Fibroblast of skin of back (primary cell): ENCODE results near the gene RIOK3.
"Not testable (repeated sequence)": the region's sequence is repeated elsewhere in the genome, so short reads cannot be mapped to it uniquely, and the experiment has no call there.

Source experiments
- DNase-seq: peaks from one replicate; pipeline ENCODE4 v3.0.0-alpha.2; 2013

The RIOK3 gene

GRCh38 chr18:23498877-23499276 is 45.8 kb downstream of the RIOK3 start:
- peak; percentile 74 for DNase-seq

DNA sequence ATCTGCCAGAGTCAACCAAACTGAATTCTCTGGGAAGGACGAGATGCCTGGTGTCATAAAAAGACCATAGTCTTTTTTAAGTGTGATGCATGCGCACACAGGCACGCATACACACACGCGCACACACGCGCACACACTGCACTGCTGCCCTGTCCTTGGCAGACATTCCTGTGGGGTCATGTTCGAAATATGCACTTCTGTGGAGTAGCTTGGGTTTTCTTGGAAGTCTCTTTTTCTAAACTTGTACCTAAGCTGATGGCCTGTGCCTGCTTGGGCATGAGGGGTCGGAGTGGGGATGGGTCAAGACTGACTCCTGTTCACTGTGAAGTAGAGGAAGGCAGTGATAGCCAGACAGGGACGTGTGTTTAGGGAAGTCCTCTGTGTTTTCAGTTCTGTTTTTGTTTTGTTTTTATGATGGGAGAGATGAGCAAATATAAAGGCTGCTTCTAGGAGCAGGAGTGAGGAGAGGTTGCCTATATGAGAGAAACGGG is 46.2 kb downstream of the RIOK3 start:
- peak; percentile 61 for DNase-seq

DNA sequence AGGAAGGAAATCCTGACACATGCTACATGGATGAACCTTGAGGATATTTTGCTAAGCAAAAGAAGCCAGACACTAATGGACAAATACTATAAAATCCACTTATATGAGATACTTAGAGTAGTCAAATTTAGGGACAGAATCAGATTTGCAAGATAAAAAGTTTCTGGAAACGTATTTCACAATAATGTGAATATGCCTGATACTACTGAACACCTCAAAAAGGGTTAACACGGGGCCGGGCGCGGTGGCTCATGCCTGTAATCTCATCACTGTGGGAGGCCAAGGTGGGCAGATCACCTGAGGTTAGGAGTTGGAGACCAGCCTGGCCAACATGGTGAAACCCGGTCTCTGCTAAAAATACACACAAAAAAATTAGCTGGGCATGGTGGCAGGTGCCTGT is 48.5 kb downstream of the RIOK3 start:
- DNase-seq, result no peak

GRCh38 chr18:23502516-23503037 is 49.5 kb downstream of the RIOK3 start:
- no peak for DNase-seq

DNA sequence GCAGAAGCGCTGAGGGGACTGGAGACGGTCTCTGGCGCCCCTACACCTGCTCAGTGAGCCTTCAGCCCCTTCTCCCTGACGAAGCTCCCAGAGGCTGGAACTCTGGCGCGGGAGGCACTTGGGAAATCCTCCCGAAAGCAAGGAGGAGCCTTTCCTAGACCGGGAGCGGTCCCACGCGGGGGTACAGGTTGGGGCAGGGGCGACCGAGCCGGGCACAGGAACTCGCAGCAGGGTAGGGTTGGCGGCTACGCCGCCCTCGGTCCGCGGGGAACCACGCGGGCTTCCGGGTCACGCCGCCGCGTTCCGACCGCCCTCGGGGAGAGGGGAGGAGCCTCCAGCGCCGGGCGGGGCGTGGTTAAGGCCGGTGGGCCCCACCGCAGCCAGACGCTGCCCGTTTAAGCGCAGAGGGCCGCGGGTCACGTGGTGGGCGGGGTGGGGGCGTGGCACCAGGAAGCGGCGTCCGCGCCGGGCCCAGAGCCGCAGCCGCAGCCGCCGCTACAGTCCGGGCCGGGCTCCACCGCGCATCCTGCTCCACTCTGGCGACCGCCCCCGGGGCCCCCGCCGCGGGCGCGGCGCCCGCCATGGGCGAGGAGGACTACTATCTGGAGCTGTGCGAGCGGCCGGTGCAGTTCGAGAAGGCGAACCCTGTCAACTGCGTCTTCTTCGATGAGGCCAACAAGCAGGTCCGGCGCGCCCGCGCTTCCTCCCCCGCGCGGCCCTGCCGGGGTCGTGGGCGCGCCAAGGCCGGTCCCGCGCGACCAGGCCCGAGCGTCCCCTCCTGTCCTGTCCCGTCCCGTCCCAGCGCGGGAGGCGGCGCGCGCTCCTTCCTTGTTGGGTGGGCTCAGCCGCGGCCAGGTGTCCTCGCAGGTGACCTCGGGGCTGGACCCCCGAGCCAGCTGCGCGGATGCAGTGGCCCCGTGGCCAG is 50.2 kb downstream of the RIOK3 start, which contains the start of gene RMC1:
Gene RMC1 (plus strand): TSS at position 474 of the 925 bp plus-strand sequence. CDS start 108 bp downstream, at position 582.
- DNase-seq, result peak; percentile 91

DNA sequence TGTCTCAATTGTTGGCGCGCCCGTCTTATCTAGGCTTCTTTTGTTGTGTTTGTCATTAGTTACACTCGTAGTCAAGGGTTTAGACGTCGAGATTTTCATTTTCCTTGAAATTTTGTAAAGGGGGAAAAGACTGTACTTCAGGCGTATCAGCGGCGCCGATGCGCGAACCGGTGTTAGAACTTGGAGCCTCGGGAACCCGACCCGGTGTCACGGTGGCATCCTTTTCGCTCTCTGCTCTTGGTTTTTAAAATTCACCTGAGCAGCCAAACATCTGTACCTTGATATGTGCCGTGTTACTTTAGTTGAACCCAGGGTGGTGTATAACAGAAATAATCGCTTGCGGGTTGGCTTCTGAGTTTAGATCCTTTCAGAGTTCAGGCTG is 50.9 kb downstream of the RIOK3 start:
- DNase-seq, result no peak

DNA sequence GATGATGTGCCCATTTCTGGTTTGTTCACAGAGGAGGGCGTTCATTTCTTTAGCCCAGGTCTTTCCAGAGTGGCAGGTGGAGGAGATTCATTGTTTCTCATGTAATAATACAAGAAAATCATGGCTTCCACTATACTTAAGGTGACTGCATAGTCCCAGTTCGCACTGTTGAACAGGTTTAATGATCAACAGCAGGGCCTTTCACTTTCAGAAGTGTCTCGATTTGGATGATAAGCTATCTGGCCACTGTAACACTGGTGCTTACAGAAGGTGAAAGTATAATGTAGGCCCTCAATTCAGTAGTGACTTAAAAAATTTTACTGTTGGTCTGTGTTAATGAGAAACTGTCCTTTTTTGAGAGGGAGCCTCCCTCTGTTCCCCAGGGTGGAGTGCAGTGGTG is 51.6 kb downstream of the RIOK3 start:
- DNase-seq, result no peak

GRCh38 chr18:23506393-23506792 is 53.3 kb downstream of the RIOK3 start:
- no peak for DNase-seq

DNA sequence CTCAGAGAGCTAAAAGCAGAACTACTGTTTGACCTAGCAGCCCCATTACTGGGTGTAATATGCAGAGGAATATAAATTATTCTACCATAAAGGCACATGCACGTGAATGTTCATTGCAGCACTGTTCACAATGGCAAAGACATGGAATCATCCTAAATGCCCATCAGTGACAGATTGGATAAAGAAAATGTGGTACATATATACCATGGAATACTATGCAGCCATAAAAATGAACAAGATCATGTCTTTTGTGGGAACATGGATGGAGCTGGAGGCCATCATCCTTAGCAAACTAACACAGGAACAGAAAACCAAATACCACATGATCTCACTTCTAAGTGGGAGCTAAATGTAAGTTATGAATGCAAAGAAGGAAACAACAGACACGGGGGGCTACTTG is 57.8 kb downstream of the RIOK3 start:
- DNase-seq, result not testable (repeated sequence)

- DNase-seq, result not testable (repeated sequence)
Observed at GRCh38 chr18:23512216-23512615, 59.1 kb downstream of the RIOK3 start.

- DNase-seq, result no peak
Observed at GRCh38 chr18:23512641-23513040, 59.6 kb downstream of the RIOK3 start.

GRCh38 chr18:23515911-23516546 is 62.9 kb downstream of the RIOK3 start:
- DNase-seq, result peak; percentile 76

- peak; percentile 67 for DNase-seq
Observed at GRCh38 chr18:23519734-23520133, 66.6 kb downstream of the RIOK3 start.

DNA sequence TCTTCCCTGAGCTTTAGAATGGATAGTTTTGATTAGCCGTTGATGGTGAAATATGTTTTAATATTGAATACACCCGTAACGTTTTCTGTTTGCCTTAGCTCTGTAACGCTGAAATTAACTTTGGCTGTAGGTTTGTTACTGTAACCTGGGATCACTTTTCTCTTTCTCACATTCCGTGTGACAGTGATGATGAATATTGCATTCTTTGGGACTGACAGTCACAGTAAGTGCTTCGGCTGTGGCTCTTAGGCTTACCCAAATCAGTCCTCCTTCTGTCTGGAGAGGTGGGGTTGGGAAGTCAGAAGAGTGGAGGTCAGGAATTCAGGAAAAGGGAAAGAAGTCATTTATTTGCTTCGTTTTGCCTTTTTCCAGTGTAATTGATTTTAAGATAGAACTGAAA is 68.2 kb downstream of the RIOK3 start:
- DNase-seq, result peak; percentile 54

GRCh38 chr18:23521907-23522306 is 68.8 kb downstream of the RIOK3 start:
- no peak for DNase-seq

DNA sequence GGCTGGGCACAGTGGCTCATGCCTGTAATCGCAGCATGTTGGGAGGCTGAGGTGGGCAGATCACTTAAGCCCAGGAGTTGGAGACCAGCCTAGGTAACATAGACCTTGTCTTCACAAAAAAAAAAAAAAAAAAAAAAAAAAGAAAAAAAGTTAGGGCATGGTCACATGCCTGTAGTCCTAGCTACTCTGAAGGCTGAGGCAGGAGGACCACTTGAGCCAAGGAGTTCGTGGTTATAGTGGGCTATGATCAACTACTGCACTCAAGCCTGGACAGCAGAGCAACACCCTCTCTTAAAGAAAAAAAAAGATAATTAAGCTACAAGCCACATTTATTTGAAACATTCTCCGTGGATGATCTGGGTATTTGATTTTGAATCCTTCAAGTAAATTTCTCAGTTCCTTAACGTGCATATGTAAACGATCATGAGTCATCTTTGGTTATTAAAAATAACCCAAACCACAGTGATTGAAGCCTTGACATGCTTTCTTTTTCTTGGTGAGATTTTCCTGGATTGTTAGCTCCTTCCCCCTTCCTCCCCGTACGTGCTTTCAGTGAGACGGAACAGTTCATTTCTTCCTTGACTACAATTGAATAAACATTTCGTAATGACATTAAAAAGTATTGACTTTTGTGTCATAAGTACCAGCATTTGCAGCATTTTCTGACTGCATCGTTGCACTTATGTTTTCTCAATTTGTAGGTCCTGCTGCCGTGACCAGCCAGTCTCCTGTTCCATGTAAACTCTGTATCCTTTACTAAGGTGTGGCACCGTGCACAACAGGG is 70.5 kb downstream of the RIOK3 start:
- peak; percentile 75 for DNase-seq

- no peak for DNase-seq
Observed at GRCh38 chr18:23524213-23524707, 71.2 kb downstream of the RIOK3 start.

- DNase-seq, result no peak
Observed at GRCh38 chr18:23526501-23527063, 73.5 kb downstream of the RIOK3 start.

- DNase-seq, result no peak
Observed at GRCh38 chr18:23528580-23529472, 75.7 kb downstream of the RIOK3 start.

DNA sequence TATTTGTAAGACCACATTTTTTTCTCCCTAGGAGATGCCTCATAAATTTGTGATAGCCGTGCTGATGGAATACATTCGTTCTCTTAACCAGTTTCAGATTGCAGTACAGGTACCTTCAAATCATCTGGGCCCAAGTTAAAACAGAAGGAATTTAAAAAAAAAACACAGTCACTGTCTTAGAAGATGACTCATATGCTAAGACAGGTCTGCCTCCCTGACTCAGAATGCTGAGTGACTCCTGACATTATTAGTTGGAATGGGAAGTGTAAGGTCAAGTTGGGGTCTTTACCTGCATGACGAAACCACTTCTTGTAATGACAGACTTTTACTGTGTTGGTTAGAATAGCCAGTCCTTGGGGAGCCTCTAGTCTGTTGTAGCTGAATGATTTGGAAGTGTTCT is 76.5 kb downstream of the RIOK3 start:
- DNase-seq, result peak; percentile 53

GRCh38 chr18:23530195-23530594 is 77.1 kb downstream of the RIOK3 start:
- no peak for DNase-seq
